Brain microvascular endothelial cell (primary cell): ENCODE results near the gene HTATIP2.
A peak's percentile ranks its signal among the peaks of the same experiment; 100 is the strongest.

ENCODE experiments used
- DNase-seq: peaks from one replicate; pipeline ENCODE4 v3.0.0-alpha.2; 2020
- H3K27ac ChIP-seq: fragments of 250-450 bp; sonication (Bioruptor Pico); 2 replicates; pipeline ENCODE4 v1.5.1; 2020; ENCODE audit warnings: mild to moderate bottlenecking, moderate library complexity
- H3K27me3 ChIP-seq: fragments of 250-450 bp; sonication (Bioruptor Pico); replicated peaks from 2 replicates; pipeline ENCODE4 v1.5.1; 2020; ENCODE audit warnings: mild to moderate bottlenecking
- H3K36me3 ChIP-seq: fragments of 250-450 bp; sonication (Bioruptor Pico); replicated peaks from 2 replicates; pipeline ENCODE4 v1.5.1; 2020; ENCODE audit warnings: mild to moderate bottlenecking
- H3K4me3 ChIP-seq: 2 replicates; pipeline ENCODE4 v1.5.1; 2011; ENCODE audit warnings: low read depth, mild to moderate bottlenecking, control low read depth, low read length, moderate library complexity
- CTCF ChIP-seq: IDR thresholded peaks from 2 replicates; pipeline ENCODE4 v1.5.1; 2011; ENCODE audit warnings: low read depth, mild to moderate bottlenecking, moderate library complexity, low read length, control low read depth, inconsistent platforms; ENCODE audit errors: missing control alignments
- in situ Hi-C: cut with HindIII; loops from 2 replicates; pipeline ENCODE4 v1.10.0; 2017; ENCODE audit warnings: low sequenced_read_pairs, low pct_ligation_motif_present

HTATIP2 gene

GRCh38 chr11:20337526-20338154, 25.9 kb upstream of the HTATIP2 start:
- in situ Hi-C loops: no loop called here
- Histone ChIP-seq H3K27ac (no peak overlapping the region), H3K27me3 (peaks cover 20% of the 10 kb centered on the region), H3K36me3 (no peaks in the 10 kb centered on the region), H3K4me3 (no peak overlapping the region)
- peak; percentile 67 for TF ChIP-seq CTCF
- DNase-seq: peak; percentile 20

GRCh38 chr11:20342347-20343141, 21.0 kb upstream of the HTATIP2 start:
- Histone ChIP-seq H3K27ac (no peak overlapping the region), H3K36me3 (no peaks in the 10 kb centered on the region), H3K4me3 (no peak overlapping the region), H3K27me3 (peaks cover 18% of the 10 kb centered on the region)
- in situ Hi-C loops: no loop called here
- no peak for TF ChIP-seq CTCF
- no peak for DNase-seq

GRCh38 chr11:20351136-20351535, 12.4 kb upstream of the HTATIP2 start:
- no peak for TF ChIP-seq CTCF
- Histone ChIP-seq H3K4me3 (no peak overlapping the region), H3K27me3 (peaks cover 5% of the 10 kb centered on the region), H3K27ac (no peak overlapping the region), H3K36me3 (no peaks in the 10 kb centered on the region)
- DNase-seq: no peak
- in situ Hi-C loops: loop anchor here (25.0 kb wide), 2 partner anchors 414 to 614 kb away; no protein-coding TSS in a partner anchor

GRCh38 chr11:20351751-20352262, 11.7 kb upstream of the HTATIP2 start:
- Histone ChIP-seq H3K27me3 (peaks cover 5% of the 10 kb centered on the region), H3K27ac (no peak overlapping the region), H3K36me3 (no peaks in the 10 kb centered on the region), H3K4me3 (no peak overlapping the region)
- no peak for TF ChIP-seq CTCF
- in situ Hi-C loops: loop anchor here (25.0 kb wide), 2 partner anchors 415 to 615 kb away; no protein-coding TSS in a partner anchor
- no peak for DNase-seq

GRCh38 chr11:20353829-20354434, 9.6 kb upstream of the HTATIP2 start:
- Histone ChIP-seq H3K27me3 (no peaks in the 10 kb centered on the region), H3K27ac (no peak overlapping the region), H3K4me3 (no peak overlapping the region), H3K36me3 (no peaks in the 10 kb centered on the region)
- TF ChIP-seq CTCF: peak; percentile 91
- in situ Hi-C loops: loop anchor here (25.0 kb wide), 2 partner anchors 417 to 617 kb away; no protein-coding TSS in a partner anchor
- peak; percentile 31 for DNase-seq
